ENCODE data around the gene C1orf116. TPM values are rescaled to one million over a fixed set of nuclear protein-coding genes. Genes with fewer than 3 reads are reported as not detected.

Gene C1orf116
- total RNA-seq, 6 experiments from 2014 or later = 0.02 to 0.09 (median 0.06) TPM

GRCh38 chr1:207009945-207010344, 22.6 kb downstream of the C1orf116 start:
- peaks cover 5% of the 10 kb centered on the region for H3K36me3 Mint-ChIP-seq (ENCODE audit: low read depth)
- DNase-seq = no peak
- peaks cover 4% of the 10 kb centered on the region for H3K9me3 Mint-ChIP-seq
- H3K27me3 Mint-ChIP-seq (ENCODE audit: insufficient read depth) = no peaks in the 10 kb centered on the region; the same call in 1 of the 2 replicates
- TF ChIP-seq CTCF (IDR thresholded peaks at IDR 0.05) = no peak
- H3K4me3 Mint-ChIP-seq = no peak overlapping the region
- H3K27ac Mint-ChIP-seq = no peak overlapping the region
- H3K4me1 Mint-ChIP-seq (ENCODE audit: low read depth) = peaks cover 47% of the 10 kb centered on the region

GRCh38 chr1:207009182-207009850, 23.2 kb downstream of the C1orf116 start:
- H3K27me3 Mint-ChIP-seq (ENCODE audit: insufficient read depth) = no peaks in the 10 kb centered on the region; the same call in 1 of the 2 replicates
- no peak for DNase-seq
- peaks cover 5% of the 10 kb centered on the region for H3K36me3 Mint-ChIP-seq (ENCODE audit: low read depth)
- TF ChIP-seq CTCF (IDR thresholded peaks at IDR 0.05) = no peak
- H3K27ac Mint-ChIP-seq = no peak overlapping the region
- H3K4me1 Mint-ChIP-seq (ENCODE audit: low read depth) = peaks cover 47% of the 10 kb centered on the region
- H3K9me3 Mint-ChIP-seq = peaks cover 4% of the 10 kb centered on the region
- no peak overlapping the region for H3K4me3 Mint-ChIP-seq

GRCh38 chr1:207007352-207008033, 25.1 kb downstream of the C1orf116 start:
- no peak for TF ChIP-seq CTCF (IDR thresholded peaks at IDR 0.05)
- DNase-seq = peak; percentile 95
- H3K36me3 Mint-ChIP-seq (ENCODE audit: low read depth) = peaks cover 5% of the 10 kb centered on the region
- no peaks in the 10 kb centered on the region; the same call in 1 of the 2 replicates for H3K27me3 Mint-ChIP-seq (ENCODE audit: insufficient read depth)
- peak overlapping the region; percentile 78 for H3K4me3 Mint-ChIP-seq
- H3K27ac Mint-ChIP-seq = peak overlapping the region; percentile 99
- peaks cover 4% of the 10 kb centered on the region for H3K9me3 Mint-ChIP-seq
- peaks cover 57% of the 10 kb centered on the region for H3K4me1 Mint-ChIP-seq (ENCODE audit: low read depth)

GRCh38 chr1:207006914-207007313, 25.6 kb downstream of the C1orf116 start:
- peak overlapping the region; percentile 99 for H3K27ac Mint-ChIP-seq
- no peaks in the 10 kb centered on the region; the same call in 1 of the 2 replicates for H3K27me3 Mint-ChIP-seq (ENCODE audit: insufficient read depth)
- no peak for TF ChIP-seq CTCF (IDR thresholded peaks at IDR 0.05)
- peak overlapping the region; percentile 78 for H3K4me3 Mint-ChIP-seq
- DNase-seq = no peak
- H3K4me1 Mint-ChIP-seq (ENCODE audit: low read depth) = peaks cover 62% of the 10 kb centered on the region
- peaks cover 4% of the 10 kb centered on the region for H3K9me3 Mint-ChIP-seq
- peaks cover 5% of the 10 kb centered on the region for H3K36me3 Mint-ChIP-seq (ENCODE audit: low read depth)

- peaks cover 5% of the 10 kb centered on the region for H3K36me3 Mint-ChIP-seq (ENCODE audit: low read depth)
- H3K9me3 Mint-ChIP-seq = peaks cover 4% of the 10 kb centered on the region
- DNase-seq = no peak
- no peak for TF ChIP-seq CTCF (IDR thresholded peaks at IDR 0.05)
- no peak overlapping the region for H3K4me3 Mint-ChIP-seq
- peaks cover 62% of the 10 kb centered on the region for H3K4me1 Mint-ChIP-seq (ENCODE audit: low read depth)
- peak overlapping the region; percentile 99 for H3K27ac Mint-ChIP-seq
- H3K27me3 Mint-ChIP-seq (ENCODE audit: insufficient read depth) = peaks cover 3% of the 10 kb centered on the region; the same call in 1 of the 2 replicates
These were observed 26.5 kb downstream of the C1orf116 start for GRCh38 chr1:207006083-207006482.

Measured in HFFc6 (cell line).